Vagina (tissue), 2 donors: ENCODE data around the gene IL20RB.

Experiments
- POLR2AphosphoS5 ChIP-seq, 2 donors: sonication (generic); formaldehyde crosslinking; IDR thresholded peaks; one replicate each; pipeline ENCODE4 v1.9.0; 2017; ENCODE audit warnings: antibody characterized with exemption in 2 of 2, mild to moderate bottlenecking in 2 of 2, low read depth in 1 of 2; ENCODE audit not compliant: insufficient read depth in 1 of 2
- TF ChIP-seq, protein P1 (sequence below), 3 experiments: fragments of 450-650 bp in 2 of 3; fragments of 200-600 bp in 1 of 3; sonication (generic) in 1 of 3; IDR thresholded peaks; one replicate each; pipeline ENCODE4 v1.5.1; 2017 to 2019; ENCODE audit warnings: antibody characterized with exemption in 3 of 3, mild to moderate bottlenecking in 2 of 3, moderate library complexity in 2 of 3

DNA sequence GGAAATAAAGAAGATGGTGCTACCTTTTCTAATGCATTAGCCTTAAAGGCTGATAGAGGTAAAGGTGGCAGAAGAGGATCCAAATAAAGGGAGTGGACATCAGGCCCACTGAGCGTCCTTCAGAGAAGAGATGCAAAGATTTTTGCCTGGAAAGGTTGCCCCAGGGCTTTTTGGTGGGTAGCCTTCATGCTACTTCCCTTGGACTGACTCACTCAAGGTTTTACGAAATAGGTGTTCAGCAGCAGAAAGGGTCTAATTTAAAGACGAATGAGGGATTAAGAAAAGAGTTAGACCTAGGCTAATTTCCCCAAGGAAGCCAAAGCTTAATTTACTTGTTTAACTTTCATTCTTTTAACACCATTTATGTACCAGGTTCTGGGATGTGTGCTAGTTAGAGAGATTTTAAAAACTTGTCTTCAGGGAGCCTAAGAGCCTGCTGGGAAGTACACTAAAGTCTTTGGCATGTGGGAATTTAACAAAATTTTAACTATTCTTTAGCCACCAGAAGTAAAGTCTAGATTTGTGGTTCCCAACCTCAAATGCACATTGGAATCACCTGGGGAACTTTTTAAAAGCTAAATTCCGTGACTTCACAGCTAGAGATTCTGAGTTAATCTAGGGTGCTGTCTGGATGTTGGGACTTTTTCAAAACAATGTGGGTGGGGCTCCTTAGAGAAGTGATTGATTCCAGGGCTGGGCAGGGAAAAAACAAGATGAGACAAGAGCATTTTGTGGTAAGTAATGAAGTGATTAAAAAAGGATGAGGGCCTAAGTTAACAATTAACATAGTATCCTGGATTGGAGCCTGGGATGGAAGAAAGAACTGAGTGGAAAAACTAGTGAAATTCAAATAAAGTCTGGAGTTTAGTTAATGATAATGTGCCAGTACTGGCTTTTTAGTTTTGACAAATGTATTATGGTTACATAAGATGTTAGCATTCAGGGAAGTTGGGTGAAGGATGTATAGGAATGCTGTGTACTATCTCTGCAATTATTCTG is 3.4 kb downstream of the IL20RB start:
- TF ChIP-seq, protein P1, sequence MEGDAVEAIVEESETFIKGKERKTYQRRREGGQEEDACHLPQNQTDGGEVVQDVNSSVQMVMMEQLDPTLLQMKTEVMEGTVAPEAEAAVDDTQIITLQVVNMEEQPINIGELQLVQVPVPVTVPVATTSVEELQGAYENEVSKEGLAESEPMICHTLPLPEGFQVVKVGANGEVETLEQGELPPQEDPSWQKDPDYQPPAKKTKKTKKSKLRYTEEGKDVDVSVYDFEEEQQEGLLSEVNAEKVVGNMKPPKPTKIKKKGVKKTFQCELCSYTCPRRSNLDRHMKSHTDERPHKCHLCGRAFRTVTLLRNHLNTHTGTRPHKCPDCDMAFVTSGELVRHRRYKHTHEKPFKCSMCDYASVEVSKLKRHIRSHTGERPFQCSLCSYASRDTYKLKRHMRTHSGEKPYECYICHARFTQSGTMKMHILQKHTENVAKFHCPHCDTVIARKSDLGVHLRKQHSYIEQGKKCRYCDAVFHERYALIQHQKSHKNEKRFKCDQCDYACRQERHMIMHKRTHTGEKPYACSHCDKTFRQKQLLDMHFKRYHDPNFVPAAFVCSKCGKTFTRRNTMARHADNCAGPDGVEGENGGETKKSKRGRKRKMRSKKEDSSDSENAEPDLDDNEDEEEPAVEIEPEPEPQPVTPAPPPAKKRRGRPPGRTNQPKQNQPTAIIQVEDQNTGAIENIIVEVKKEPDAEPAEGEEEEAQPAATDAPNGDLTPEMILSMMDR (IDR thresholded peaks at IDR 0.05), result no peak
- no peak for TF ChIP-seq POLR2AphosphoS5 (IDR thresholded peaks at IDR 0.05; ENCODE audit: insufficient read depth in 1 of 2, low read depth in 1 of 2)
